GM03348 (cell line): ENCODE data around the gene SLC30A9.

ENCODE experiments used
- DNase-seq: peaks from one replicate; pipeline ENCODE4 v3.0.0; 2012; ENCODE audit warnings: low spot score

SLC30A9 gene

GRCh38 chr4:41990365-41991111 lies at the start of gene SLC30A9:
Gene SLC30A9 (plus strand): TSS chr4:41990530. CDS start chr4:41990652, 122 bp downstream.
- peak; percentile 98 for DNase-seq

DNA sequence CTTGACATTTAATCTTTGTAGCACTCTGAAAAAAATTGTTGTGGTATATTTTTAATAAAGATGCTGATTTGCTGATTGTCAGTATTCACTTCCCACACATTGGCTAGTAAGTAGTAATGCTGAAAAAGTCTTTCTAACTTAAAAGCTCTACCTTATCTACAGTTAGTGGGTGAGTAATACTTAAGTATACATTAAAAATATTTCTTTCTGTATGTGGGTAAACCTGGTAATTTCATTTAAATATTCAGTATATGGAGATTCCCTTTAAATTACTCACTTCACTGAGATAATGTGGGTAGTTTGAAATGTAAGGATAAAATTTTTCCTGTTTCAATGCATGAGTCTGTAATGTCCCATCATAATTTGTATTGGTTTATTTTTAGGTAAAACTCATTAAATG lies 49.5 kb upstream of the SLC30A9 start:
- no peak for DNase-seq

DNA sequence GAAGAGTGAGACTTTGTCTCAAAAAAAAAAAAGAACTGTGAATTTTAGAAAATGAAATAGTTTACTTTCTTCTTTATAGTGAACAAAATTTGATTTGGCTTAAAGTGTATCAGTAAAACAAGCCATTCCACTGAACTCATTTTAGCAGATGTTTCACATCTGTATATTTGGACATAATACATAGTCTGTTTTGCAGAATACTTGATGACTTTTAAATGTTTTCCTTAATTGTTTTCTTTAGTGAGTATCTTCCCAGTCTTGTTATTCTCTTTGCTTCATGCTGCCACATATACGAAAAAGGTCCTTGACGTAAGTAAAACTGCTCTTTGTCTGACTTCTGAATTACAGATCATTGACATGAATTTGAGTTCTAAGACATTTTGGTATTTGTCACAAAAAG lies 46.8 kb upstream of the SLC30A9 start:
- DNase-seq: no peak

DNA sequence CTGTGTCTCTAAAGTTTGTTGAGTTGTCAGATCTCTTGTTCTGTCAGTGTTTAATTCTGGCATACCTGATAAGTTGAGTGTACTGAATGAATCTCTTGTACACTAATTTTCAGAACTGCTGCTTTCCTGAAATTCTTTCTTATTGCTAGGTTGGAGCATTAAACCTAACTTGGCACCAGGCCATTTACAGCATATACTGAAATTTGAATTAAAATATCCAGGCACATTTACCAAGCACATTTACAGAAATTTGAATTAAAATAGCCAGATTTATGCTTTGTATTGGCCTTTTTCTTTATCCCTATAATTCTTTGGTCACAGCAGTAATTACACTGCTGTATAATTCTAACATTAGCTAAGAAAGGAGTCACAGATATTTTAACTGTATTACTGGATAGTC lies 46.2 kb upstream of the SLC30A9 start:
- DNase-seq: no peak

DNA sequence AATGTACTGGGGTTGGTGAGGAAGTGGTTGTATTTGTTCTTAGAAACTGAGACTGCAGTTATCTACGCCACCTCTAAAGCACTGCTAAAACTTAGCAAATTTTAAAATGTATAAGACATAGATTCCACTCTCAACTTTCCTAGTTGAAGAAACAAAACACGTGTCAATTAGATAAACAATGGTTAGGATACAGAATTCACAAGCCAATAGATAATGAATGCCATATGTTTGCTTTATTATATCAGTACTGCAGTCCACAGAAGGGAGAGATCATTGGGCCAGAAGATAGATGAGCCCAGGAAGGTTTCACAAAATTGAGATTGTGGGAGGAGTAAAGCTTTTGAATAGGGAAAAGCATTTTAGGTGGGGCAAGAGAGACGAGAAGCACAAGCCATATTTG lies 40.8 kb upstream of the SLC30A9 start:
- DNase-seq: no peak

DNA sequence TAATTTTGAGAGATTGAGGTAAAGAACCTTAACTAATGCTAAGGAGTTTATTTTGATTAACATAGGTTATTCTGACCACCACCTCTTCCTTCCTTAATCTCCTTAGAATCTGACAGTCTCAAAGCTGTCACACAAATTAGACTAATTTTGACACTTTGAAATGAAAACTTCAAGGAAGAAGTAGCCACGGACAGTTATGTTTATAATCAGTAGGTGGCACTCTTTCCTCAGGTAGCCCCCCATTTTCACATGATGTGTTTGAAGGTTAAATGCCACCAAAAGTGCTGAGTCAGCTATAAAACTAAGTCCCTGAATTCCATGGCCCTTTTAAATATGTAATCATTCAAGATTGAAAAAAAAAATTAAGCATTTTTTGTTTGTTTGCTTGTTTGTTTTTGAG lies 32.7 kb upstream of the SLC30A9 start:
- no peak for DNase-seq

DNA sequence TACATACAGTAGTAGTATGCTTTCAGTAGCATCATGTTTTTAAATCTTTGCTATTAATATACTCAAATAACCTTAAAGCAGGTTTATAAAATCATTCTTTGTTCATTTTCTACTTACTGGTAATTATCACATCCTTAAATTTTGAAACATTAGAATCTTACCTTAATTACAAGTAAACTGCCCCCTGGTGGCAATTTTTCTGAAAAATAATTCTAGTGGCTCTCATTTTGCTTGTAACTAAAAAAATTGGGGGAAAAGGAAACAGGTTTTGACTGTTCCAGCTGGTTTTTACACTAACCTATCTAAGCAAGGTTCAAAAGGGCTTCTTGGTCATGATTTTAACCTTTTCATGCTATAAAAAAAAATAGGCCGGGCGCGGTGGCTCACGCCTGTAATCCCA lies 27.2 kb upstream of the SLC30A9 start:
- DNase-seq: no peak

DNA sequence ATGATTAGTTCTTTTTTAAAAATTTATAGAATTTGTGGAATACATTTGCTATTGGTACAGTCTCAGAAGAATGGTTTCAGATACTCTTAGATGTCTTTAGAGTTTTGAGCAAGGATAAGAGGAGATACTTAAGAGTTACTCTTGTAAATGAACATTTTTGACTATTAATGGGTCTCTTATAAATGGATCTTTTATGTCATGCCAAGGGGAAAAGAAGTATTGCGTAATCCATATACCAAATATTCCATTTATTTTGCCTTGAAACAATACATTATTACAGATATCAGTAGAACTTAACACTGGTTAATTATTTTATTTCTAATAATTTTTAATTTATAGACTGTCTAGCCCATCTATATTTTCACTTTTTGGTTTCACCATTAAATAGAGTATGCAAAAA lies 25.9 kb upstream of the SLC30A9 start:
- DNase-seq: no peak

DNA sequence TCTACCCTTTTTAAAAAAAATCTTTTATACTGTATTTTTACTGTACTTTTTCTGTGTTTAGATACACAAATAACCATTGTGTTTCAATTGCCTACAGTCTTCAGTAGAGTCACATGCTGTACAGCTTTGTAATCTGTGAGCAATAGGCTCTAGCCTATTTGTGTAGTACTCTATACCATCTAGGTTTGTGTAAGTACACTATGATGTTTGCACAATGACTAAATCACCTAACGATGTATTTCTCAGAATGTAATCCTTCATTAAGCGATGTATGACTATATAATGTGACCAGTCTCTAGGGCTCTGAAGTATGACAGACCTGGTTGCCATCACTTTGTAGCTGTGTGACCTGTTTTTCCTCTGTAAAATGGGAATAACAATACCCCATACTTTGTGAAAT lies 22.9 kb upstream of the SLC30A9 start:
- DNase-seq: no peak

- DNase-seq: no peak
These were observed 20.7 kb upstream of the SLC30A9 start for GRCh38 chr4:41969671-41970070.

- DNase-seq: no peak
These were observed 15.0 kb upstream of the SLC30A9 start for GRCh38 chr4:41975341-41975740.

GRCh38 chr4:41976775-41977516 lies 13.4 kb upstream of the SLC30A9 start:
- no peak for DNase-seq

DNA sequence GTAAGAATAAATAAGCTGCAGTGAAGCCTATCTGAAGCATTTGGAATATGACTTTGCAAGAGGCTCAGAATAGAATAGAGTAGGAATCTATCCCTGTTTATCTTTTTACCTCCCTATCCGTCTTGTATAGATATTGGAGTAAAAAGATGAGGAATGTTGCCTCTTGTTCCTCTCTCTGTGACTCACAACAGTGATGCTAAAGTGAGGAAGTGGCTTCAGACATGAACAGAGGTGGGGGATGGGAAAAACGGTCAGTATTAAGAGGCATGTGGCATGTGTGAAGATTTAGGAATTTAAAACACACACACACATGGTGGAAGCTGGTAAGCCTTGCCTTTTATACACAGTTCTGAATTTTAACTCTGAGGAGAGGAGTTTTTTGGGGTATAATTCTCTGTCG lies 12.6 kb upstream of the SLC30A9 start:
- no peak for DNase-seq

- DNase-seq: no peak
These were observed 8.9 kb upstream of the SLC30A9 start, which contains the start of gene DCAF4L1 for GRCh38 chr4:41981456-41981855. Gene DCAF4L1 (plus strand): TSS chr4:41981756. CDS start chr4:41981793, 37 bp downstream.

- no peak for DNase-seq
These were observed 7.6 kb upstream of the SLC30A9 start for GRCh38 chr4:41982716-41983115.

- DNase-seq: no peak
These were observed 5.2 kb upstream of the SLC30A9 start for GRCh38 chr4:41985151-41985550.

DNA sequence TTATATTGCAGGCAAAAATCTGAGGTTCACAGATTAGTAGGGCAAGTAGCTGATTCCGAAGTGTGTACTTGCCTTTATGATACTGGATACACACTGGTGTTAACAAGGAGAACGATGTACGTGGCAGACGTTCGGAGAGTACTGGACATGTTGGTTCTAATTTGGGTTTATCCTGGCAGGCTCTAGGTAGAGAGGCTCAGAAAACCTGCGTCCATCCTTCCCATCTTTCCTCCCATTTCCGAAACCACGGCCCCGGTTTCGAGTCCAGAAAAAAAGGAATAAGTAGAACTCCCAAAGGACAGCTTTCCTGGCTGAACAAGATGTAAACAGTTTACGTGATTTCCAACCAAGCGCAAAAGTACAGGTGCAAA lies 351 bp upstream of the SLC30A9 start:
- peak; percentile 13 for DNase-seq

- DNase-seq: no peak
These were observed 1.8 kb downstream of the SLC30A9 start for GRCh38 chr4:41991916-41992767.

GRCh38 chr4:41992967-41993857 lies 2.9 kb downstream of the SLC30A9 start:
- no peak for DNase-seq

DNA sequence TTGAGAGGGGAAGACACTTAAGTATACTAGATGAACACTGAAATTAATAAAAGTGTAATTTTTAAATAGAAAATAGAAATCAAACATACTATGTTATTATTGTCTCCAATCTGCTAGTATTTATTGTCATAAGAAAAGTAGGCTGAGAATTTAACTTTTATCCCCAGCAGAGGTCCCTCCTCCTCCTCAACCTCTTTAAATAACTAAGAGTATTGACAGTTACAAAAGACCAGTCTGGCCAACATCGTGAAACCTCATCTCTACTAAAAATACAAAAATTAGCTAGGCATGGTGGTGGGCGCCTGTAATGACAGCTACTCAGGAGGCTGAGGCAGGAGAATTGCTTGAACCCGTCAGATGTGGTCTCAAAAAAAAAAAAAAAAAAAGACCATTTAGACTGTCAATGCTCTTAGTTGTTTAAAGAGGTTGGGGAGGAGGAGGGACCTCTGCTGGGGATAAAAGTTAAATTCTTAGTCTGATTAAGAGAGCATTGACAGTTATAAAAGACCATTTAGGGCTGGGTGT lies 4.2 kb downstream of the SLC30A9 start:
- DNase-seq: no peak

DNA sequence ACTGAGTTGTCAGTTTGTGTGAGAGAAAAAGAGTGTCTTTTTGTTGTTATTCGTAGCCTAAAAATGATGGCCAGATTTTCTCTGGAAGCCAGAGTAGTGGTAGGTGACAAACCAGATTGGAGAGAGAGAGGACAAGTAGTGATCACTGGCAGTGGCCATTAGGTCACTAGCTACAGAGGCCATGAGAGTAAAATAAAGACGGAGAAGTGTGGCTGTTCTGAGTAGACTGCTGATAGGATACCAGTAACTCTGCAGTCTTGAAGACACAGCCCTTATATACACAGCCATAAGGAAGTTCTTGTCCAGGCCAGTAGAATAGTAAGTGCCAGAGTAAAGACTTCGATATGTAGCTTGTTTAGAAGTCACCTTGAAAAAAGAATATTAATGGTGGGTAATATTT lies 7.7 kb downstream of the SLC30A9 start:
- DNase-seq: no peak
